Activated B cell treated with CpG ODN at 0.5 μM for 24 hours (primary cell): ENCODE results near the gene TM2D3. TPM values are rescaled to one million over a fixed set of nuclear protein-coding genes. Genes with fewer than 3 reads are reported as not detected.

Experiments used
- ATAC-seq: fragments of 200-7000 bp; cut with Tn5 transposase; one replicate; pipeline ENCODE4 v1.10.0; 2021; ENCODE audit warnings: low read depth, mild to moderate bottlenecking, moderate library complexity
- CTCF ChIA-PET: fragments of 350-600 bp; sonication (Branson Sonifier 250); formaldehyde crosslinking; loops from one replicate; lab custom pipeline; 2021; ENCODE audit warnings: antibody characterized with exemption; lab: Charles Lee
- POLR2A ChIA-PET: fragments of 350-600 bp; sonication (Branson Sonifier 250); formaldehyde crosslinking; loops from one replicate; lab custom pipeline; 2021; ENCODE audit warnings: antibody characterized with exemption; lab: Charles Lee
- DNase-seq: peaks from one replicate; pipeline ENCODE4 v3.0.0; 2022
- H3K27ac Mint-ChIP-seq: one replicate; pipeline ENCODE4 v1.8.0; 2020; ENCODE audit warnings: mixed read lengths
- H3K27me3 Mint-ChIP-seq: one replicate; pipeline ENCODE4 v1.8.0; 2021; ENCODE audit warnings: mixed read lengths
- H3K36me3 Mint-ChIP-seq: one replicate; pipeline ENCODE4 v1.8.0; 2021; ENCODE audit warnings: low read depth, mixed read lengths
- H3K4me1 Mint-ChIP-seq: one replicate; pipeline ENCODE4 v1.8.0; 2021; ENCODE audit warnings: mixed read lengths
- H3K4me3 Mint-ChIP-seq: one replicate; pipeline ENCODE4 v1.8.0; 2020; ENCODE audit warnings: mild to moderate bottlenecking, mixed read lengths
- H3K9me3 Mint-ChIP-seq: one replicate; pipeline ENCODE4 v1.8.0; 2020; ENCODE audit warnings: mixed read lengths
- intact Hi-C: fragments of 100-400 bp; cut with micrococcal nuclease; formaldehyde crosslinking; loops from one replicate; pipeline ENCODE4 v1.15.1; 2024
- total RNA-seq: library from RNA; stranded (reverse); gene quantifications from 2 replicates; pipeline ENCODE4 v1.2.3, GENCODE V29; 2022
- TF ChIP-seq, protein P1 (sequence below): fragments of 200-600 bp; IDR thresholded peaks from one replicate; pipeline ENCODE4 v1.8.0; 2022; ENCODE audit warnings: antibody characterized with exemption, mild to moderate bottlenecking

The TM2D3 gene
- total RNA-seq, 1 donor from 2014 or later, result 49.9 TPM

DNA sequence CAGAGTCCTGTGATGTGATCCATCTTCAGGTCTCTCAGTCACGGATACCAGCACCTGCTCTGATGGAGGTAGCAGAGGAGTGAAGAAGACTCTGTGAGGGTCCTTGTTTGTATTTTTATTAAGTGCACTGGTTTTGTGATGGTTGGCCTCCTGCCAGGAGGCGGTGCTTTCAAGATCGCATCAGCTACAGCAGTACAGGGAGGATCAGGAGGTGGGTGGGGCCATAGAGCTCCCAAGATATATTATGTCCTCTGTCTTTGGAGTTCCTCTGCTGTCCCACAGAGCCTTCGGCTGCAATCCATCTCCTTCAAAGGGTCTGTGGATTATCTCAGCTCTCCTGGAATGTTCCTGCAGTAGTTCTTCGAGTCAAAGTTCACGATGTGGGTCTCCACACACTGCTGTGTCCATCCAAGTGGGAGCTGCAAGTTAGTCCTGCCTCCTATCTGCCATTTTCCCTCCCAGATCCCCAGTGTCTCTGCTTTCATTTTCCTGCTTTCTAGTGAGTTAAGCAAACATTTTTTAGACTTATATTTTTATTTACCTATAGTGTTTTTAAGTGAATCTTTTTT, 54.7 kb downstream of the TM2D3 start:
- TF ChIP-seq, protein P1, sequence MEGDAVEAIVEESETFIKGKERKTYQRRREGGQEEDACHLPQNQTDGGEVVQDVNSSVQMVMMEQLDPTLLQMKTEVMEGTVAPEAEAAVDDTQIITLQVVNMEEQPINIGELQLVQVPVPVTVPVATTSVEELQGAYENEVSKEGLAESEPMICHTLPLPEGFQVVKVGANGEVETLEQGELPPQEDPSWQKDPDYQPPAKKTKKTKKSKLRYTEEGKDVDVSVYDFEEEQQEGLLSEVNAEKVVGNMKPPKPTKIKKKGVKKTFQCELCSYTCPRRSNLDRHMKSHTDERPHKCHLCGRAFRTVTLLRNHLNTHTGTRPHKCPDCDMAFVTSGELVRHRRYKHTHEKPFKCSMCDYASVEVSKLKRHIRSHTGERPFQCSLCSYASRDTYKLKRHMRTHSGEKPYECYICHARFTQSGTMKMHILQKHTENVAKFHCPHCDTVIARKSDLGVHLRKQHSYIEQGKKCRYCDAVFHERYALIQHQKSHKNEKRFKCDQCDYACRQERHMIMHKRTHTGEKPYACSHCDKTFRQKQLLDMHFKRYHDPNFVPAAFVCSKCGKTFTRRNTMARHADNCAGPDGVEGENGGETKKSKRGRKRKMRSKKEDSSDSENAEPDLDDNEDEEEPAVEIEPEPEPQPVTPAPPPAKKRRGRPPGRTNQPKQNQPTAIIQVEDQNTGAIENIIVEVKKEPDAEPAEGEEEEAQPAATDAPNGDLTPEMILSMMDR, result no peak
- POLR2A ChIA-PET, result interaction anchor here (0.5 kb wide), 1 partner anchor 307 kb away, joined by 7 read pairs; no protein-coding TSS in a partner anchor
- Mint-ChIP-seq H3K4me1 (no peaks in the 10 kb centered on the region), H3K9me3 (peaks cover 27% of the 10 kb centered on the region), H3K4me3 (no peak overlapping the region), H3K27ac (no peak overlapping the region), H3K36me3 (no peaks in the 10 kb centered on the region), H3K27me3 (peaks cover 55% of the 10 kb centered on the region)
- no peak for ATAC-seq
- DNase-seq, result no peak
- CTCF ChIA-PET, result no interaction called here
- intact Hi-C loops, result no loop called here

DNA sequence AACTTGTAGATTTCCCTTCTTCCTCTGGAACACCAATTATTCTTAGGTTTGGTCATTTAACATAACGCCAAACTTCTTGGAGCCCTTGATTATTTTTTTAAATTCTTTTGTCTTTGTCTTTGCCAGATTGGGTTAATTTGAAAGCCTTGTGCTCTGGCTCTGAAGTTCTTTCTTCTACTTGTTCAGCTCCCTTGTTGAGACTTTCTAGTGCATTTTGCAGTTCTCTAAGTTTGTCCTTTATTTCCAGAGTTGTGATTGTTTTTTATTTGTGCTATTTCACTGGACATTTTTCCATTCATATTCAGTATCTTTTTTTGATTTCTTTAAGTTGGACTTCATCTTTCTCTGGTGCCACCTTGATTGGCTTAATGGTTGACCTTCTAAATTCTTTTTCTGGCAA, 55.5 kb downstream of the TM2D3 start:
- ChIA-PET CTCF (no interaction called here), POLR2A (no interaction called here)
- Mint-ChIP-seq H3K4me3 (no peak overlapping the region), H3K4me1 (no peaks in the 10 kb centered on the region), H3K27ac (no peak overlapping the region), H3K36me3 (no peaks in the 10 kb centered on the region), H3K27me3 (peaks cover 55% of the 10 kb centered on the region), H3K9me3 (peaks cover 27% of the 10 kb centered on the region)
- ATAC-seq (no peak), DNase-seq (no peak)
- intact Hi-C loops, result no loop called here
- TF ChIP-seq, protein P1, result no peak

Other genes starting within 250 kb of the TM2D3 start
- gene PCSK6, start 162.7 kb downstream of the TM2D3 start, total RNA-seq, result 0.78 and 1.1 TPM in 2 replicates
- 12.0 and 13.0 TPM in 2 replicates for gene TARS3, start 72.1 kb upstream of the TM2D3 start, total RNA-seq
- gene OR4F6, start 151.1 kb upstream of the TM2D3 start, total RNA-seq, result not detected in 2 replicates
- gene OR4F15, start 159.8 kb upstream of the TM2D3 start, total RNA-seq, result not detected in 2 replicates